ENCODE measurements around the gene CACNA1A.

- TF ChIP-seq, protein P1, sequence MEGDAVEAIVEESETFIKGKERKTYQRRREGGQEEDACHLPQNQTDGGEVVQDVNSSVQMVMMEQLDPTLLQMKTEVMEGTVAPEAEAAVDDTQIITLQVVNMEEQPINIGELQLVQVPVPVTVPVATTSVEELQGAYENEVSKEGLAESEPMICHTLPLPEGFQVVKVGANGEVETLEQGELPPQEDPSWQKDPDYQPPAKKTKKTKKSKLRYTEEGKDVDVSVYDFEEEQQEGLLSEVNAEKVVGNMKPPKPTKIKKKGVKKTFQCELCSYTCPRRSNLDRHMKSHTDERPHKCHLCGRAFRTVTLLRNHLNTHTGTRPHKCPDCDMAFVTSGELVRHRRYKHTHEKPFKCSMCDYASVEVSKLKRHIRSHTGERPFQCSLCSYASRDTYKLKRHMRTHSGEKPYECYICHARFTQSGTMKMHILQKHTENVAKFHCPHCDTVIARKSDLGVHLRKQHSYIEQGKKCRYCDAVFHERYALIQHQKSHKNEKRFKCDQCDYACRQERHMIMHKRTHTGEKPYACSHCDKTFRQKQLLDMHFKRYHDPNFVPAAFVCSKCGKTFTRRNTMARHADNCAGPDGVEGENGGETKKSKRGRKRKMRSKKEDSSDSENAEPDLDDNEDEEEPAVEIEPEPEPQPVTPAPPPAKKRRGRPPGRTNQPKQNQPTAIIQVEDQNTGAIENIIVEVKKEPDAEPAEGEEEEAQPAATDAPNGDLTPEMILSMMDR (IDR thresholded peaks at IDR 0.05; ENCODE audit: low read length) = no peak
- no peak for TF ChIP-seq EZH2 (IDR thresholded peaks at IDR 0.05; ENCODE audit: borderline replicate concordance, low read length)
Measured at GRCh38 chr19:13493516-13494310, 12.6 kb downstream of the CACNA1A start.
